Osteocyte (in vitro differentiated cells): ENCODE results near the gene SMARCC2. TPM values are rescaled to one million over a fixed set of nuclear protein-coding genes. Genes with fewer than 3 reads are reported as not detected.
A peak's percentile ranks its signal among the peaks of the same experiment; 100 is the strongest.

Source experiments
- DNase-seq: peaks from one replicate; pipeline ENCODE4 v3.0.0; 2021; ENCODE audit warnings: mixed read lengths; ENCODE audit not compliant: unreplicated experiment; ENCODE audit errors: extremely low spot score
- H3K27ac Mint-ChIP-seq: one replicate; pipeline ENCODE4 v1.8.0; 2021; ENCODE audit warnings: mild to moderate bottlenecking, mixed read lengths; ENCODE audit not compliant: unreplicated experiment
- H3K27me3 Mint-ChIP-seq: one replicate; pipeline ENCODE4 v1.8.0; 2021; ENCODE audit warnings: mixed read lengths; ENCODE audit not compliant: unreplicated experiment
- H3K36me3 Mint-ChIP-seq: one replicate; pipeline ENCODE4 v1.8.0; 2021; ENCODE audit warnings: mixed read lengths; ENCODE audit not compliant: unreplicated experiment
- H3K4me1 Mint-ChIP-seq: one replicate; pipeline ENCODE4 v1.8.0; 2021; ENCODE audit warnings: mixed read lengths; ENCODE audit not compliant: unreplicated experiment
- H3K4me3 Mint-ChIP-seq: one replicate; pipeline ENCODE4 v1.8.0; 2021; ENCODE audit warnings: mild to moderate bottlenecking, moderate library complexity, mixed read lengths; ENCODE audit not compliant: unreplicated experiment
- H3K9me3 Mint-ChIP-seq: one replicate; pipeline ENCODE4 v1.8.0; 2021; ENCODE audit warnings: mixed read lengths; ENCODE audit not compliant: unreplicated experiment
- total RNA-seq: library from RNA; stranded (reverse); gene quantifications from 2 replicates; pipeline ENCODE4 v1.2.1, GENCODE V29; 2021
- TF ChIP-seq, protein P1 (sequence below): fragments of 200-600 bp; sonication (generic); IDR thresholded peaks from 2 replicates; pipeline ENCODE4 v1.5.0; 2021; ENCODE audit warnings: antibody characterized with exemption, mild to moderate bottlenecking, moderate library complexity

The SMARCC2 gene
- total RNA-seq, 1 donor from 2014 or later = 128 TPM

DNA sequence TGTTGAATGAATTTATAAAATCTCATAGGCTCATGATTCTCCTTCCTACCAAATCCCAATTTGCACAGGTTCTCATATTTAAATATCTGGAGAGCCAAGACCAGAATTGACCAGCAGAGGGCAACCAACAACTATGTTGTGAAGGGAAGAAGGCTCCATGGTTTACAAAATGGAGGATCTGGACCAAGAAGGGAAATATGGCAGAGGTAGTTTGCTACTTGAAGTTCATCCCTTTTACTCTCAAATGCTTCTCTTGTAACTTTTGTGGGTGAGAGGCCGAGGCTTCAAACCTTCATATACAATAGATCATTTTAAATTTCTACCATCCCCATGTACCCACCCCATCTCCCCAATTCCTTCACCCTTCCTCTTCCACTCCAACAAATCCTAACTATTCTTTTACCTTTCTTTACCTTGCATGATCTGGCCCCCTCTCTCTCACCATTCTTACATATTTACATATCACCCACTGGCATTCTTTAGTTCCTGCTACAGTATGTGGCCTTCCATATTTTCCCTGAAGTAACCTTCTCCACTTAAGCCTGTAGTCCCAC lies 3.8 kb upstream of the SMARCC2 start:
- Mint-ChIP-seq H3K36me3 (peaks cover 2% of the 10 kb centered on the region), H3K27ac (peak overlapping the region; percentile 83), H3K4me1 (peaks cover 36% of the 10 kb centered on the region), H3K9me3 (no peaks in the 10 kb centered on the region), H3K27me3 (no peaks in the 10 kb centered on the region), H3K4me3 (peak overlapping the region; percentile 19)
- peak; percentile 89 for DNase-seq
- TF ChIP-seq, protein P1, sequence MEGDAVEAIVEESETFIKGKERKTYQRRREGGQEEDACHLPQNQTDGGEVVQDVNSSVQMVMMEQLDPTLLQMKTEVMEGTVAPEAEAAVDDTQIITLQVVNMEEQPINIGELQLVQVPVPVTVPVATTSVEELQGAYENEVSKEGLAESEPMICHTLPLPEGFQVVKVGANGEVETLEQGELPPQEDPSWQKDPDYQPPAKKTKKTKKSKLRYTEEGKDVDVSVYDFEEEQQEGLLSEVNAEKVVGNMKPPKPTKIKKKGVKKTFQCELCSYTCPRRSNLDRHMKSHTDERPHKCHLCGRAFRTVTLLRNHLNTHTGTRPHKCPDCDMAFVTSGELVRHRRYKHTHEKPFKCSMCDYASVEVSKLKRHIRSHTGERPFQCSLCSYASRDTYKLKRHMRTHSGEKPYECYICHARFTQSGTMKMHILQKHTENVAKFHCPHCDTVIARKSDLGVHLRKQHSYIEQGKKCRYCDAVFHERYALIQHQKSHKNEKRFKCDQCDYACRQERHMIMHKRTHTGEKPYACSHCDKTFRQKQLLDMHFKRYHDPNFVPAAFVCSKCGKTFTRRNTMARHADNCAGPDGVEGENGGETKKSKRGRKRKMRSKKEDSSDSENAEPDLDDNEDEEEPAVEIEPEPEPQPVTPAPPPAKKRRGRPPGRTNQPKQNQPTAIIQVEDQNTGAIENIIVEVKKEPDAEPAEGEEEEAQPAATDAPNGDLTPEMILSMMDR = peak; percentile 83

DNA sequence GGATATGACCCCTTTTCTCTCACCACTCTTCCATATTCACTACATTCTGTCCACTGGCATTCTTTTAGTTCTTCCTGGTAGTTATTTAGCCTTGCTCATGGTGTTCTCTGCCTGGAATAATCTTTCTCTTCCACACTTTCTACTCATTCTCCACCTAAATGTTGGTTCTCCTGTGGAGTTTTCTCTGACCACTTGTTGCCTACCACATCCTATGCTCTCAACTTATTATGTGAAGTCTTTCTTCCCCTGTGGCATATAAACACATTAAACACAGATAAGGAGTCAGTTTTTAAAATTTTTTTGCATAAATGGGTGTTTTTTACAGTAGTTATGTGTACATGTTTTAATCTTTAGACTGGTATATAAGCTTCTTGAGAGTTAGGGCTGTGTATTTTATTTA lies 3.3 kb upstream of the SMARCC2 start:
- no peak for DNase-seq
- H3K4me3 Mint-ChIP-seq = no peak overlapping the region
- H3K27ac Mint-ChIP-seq = peak overlapping the region; percentile 83
- TF ChIP-seq, protein P1 = no peak
- H3K4me1 Mint-ChIP-seq = peaks cover 41% of the 10 kb centered on the region
- H3K36me3 Mint-ChIP-seq = peaks cover 2% of the 10 kb centered on the region
- H3K9me3 Mint-ChIP-seq = no peaks in the 10 kb centered on the region
- H3K27me3 Mint-ChIP-seq = no peaks in the 10 kb centered on the region

DNA sequence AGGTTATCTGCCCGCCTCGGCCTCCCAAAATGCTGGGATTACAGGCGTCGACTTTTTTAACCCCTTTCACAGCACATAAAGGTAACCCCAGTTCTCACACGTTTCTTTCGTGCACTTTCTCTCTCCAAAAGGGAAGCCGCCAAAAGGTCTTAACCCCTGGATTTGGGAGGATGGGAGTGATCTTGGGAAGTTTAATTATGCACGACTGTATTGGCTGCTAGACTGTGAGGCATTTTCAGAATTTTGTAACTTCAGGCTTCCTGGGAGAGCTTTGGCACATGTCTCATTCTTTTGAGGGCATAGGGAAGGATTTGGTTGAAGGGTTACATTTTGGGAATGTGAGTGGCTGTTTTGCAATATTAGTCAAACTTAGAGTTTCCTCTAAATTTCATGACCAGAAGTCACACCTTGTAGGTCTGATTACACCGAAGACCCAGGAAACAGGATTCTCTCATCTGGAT lies 1.4 kb upstream of the SMARCC2 start:
- Mint-ChIP-seq H3K27ac (peak overlapping the region; percentile 100), H3K36me3 (peaks cover 11% of the 10 kb centered on the region), H3K4me1 (peaks cover 38% of the 10 kb centered on the region), H3K4me3 (peak overlapping the region; percentile 98), H3K9me3 (no peaks in the 10 kb centered on the region), H3K27me3 (no peaks in the 10 kb centered on the region)
- TF ChIP-seq, protein P1 = no peak
- DNase-seq = no peak

DNA sequence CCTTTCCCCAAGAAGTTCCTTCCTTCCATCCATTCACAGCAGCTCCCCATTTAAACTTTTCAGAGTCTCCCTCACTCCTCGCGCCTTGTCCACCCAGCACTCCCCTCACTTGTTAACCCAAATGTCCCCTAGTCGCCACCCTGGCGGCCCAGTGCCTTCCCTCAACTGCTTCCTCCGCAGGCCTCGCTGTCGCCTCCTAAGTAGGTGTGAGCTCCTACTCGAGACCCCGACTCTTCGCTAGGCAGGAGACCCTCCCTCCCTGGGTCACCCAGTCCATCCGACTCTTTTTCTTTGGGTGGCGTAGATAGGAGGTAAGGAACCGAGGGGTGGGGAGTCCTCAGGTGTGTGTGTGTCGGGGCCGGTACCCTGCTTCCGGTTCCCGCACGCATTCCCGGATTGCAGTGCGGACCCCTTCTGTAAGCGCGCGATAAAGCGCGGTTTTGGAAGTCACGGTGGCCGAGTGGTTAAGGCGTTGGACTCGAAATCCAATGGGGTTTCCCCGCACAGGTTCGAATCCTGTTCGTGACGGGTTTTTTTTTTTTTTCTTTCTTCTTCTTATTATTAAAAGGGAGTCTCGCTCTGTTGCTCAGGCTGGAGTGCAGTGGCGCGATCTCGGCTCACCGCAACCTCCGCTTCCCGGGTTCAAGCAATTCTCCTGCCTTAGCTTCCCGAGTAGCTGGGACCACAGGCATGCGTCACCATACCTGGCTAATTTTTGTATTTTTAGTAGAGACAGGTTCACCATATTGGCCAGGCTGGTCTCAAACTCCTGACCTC lies 823 bp upstream of the SMARCC2 start:
- Mint-ChIP-seq H3K27ac (peak overlapping the region; percentile 100), H3K4me3 (peak overlapping the region; percentile 98), H3K4me1 (peaks cover 38% of the 10 kb centered on the region), H3K27me3 (no peaks in the 10 kb centered on the region), H3K36me3 (peaks cover 12% of the 10 kb centered on the region), H3K9me3 (no peaks in the 10 kb centered on the region)
- peak; percentile 96 for DNase-seq
- TF ChIP-seq, protein P1 = peak; percentile 16

DNA sequence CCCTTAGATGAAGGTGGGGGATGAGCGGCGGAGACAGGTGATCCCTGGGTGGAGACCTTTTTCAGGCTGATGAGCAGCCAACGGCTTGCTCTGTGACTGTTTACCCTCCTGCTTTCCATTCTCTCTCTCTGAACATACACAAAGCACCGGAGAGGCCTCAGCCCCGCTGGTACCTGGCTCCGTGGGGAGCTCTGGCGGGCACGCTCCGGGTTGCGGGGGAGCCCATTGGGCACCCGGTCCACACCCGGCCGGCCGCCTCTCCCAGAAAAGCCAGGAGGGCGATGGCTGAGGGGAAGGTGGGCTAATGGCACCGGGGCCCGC lies 545 bp downstream of the SMARCC2 start:
- peak overlapping the region; percentile 87 for H3K27ac Mint-ChIP-seq
- peaks cover 24% of the 10 kb centered on the region for H3K36me3 Mint-ChIP-seq
- H3K9me3 Mint-ChIP-seq = no peaks in the 10 kb centered on the region
- H3K27me3 Mint-ChIP-seq = no peaks in the 10 kb centered on the region
- H3K4me1 Mint-ChIP-seq = peaks cover 36% of the 10 kb centered on the region
- H3K4me3 Mint-ChIP-seq = peak overlapping the region; percentile 81
- no peak for DNase-seq
- TF ChIP-seq, protein P1 = no peak
